H9 (cell line): ENCODE measurements around the gene SERPINE2. TPM values are rescaled to one million over a fixed set of nuclear protein-coding genes. Genes with fewer than 3 reads are reported as not detected.

Experiments
- DNase-seq: peaks from one replicate; pipeline ENCODE4 v3.0.0-alpha.2; 2017
- H2AFZ ChIP-seq: one replicate; pipeline ENCODE4 v1.6.1; 2013; ENCODE audit warnings: mild to moderate bottlenecking, low read length, control low read depth, moderate library complexity
- H2AK5ac ChIP-seq: 2 replicates; pipeline ENCODE4 v1.6.1; 2013; ENCODE audit warnings: low read length, control low read depth, mixed read lengths; ENCODE audit not compliant: insufficient read length
- H2BK120ac ChIP-seq: one replicate; pipeline ENCODE4 v1.6.1; 2013; ENCODE audit warnings: low read depth, mild to moderate bottlenecking, low read length, control low read depth, inconsistent platforms; ENCODE audit not compliant: poor library complexity, severe bottlenecking
- H2BK12ac ChIP-seq: 2 replicates; pipeline ENCODE4 v1.6.1; 2013; ENCODE audit warnings: low read length, control low read depth, mixed read lengths, low read depth; ENCODE audit not compliant: insufficient read length
- H2BK15ac ChIP-seq: 2 replicates; pipeline ENCODE4 v1.6.1; 2013; ENCODE audit warnings: low read depth, low read length, control low read depth
- H2BK20ac ChIP-seq: one replicate; pipeline ENCODE4 v1.6.1; 2013; ENCODE audit warnings: low read depth, mild to moderate bottlenecking, low read length, control low read depth, inconsistent platforms; ENCODE audit not compliant: poor library complexity, severe bottlenecking
- H2BK5ac ChIP-seq: 2 replicates; pipeline ENCODE4 v1.6.1; 2013; ENCODE audit warnings: low read length, control low read depth, mixed read lengths; ENCODE audit not compliant: insufficient read length
- H3K14ac ChIP-seq: 2 replicates; pipeline ENCODE4 v1.6.1; 2013; ENCODE audit warnings: low read length, control low read depth; ENCODE audit not compliant: insufficient read depth
- H3K18ac ChIP-seq: 2 replicates; pipeline ENCODE4 v1.6.1; 2013; ENCODE audit warnings: low read depth, mild to moderate bottlenecking, mixed read lengths, low read length, control low read depth; ENCODE audit not compliant: insufficient read length
- H3K23ac ChIP-seq: 2 replicates; pipeline ENCODE4 v1.6.1; 2013; ENCODE audit warnings: low read length, control low read depth, mixed read lengths, low read depth; ENCODE audit not compliant: insufficient read length
- H3K23me2 ChIP-seq: 2 replicates; pipeline ENCODE4 v1.6.1; 2013; ENCODE audit warnings: low read depth, mild to moderate bottlenecking, mixed read lengths, low read length, control low read depth; ENCODE audit not compliant: insufficient read length, poor library complexity, severe bottlenecking
- H3K27ac ChIP-seq: 2 replicates; pipeline ENCODE4 v1.5.1; 2013; ENCODE audit warnings: low read length, control low read depth, mixed read lengths, low read depth; ENCODE audit not compliant: insufficient read length
- H3K27me3 ChIP-seq: 2 replicates; pipeline ENCODE4 v1.6.1; 2013; ENCODE audit warnings: low read length, control low read depth, inconsistent platforms; ENCODE audit not compliant: insufficient read depth
- H3K4ac ChIP-seq: 2 replicates; pipeline ENCODE4 v1.6.1; 2013; ENCODE audit warnings: low read depth, mild to moderate bottlenecking, control low read depth, inconsistent platforms, low read length, moderate library complexity
- H3K4me1 ChIP-seq: 2 replicates; pipeline ENCODE4 v1.6.1; 2013; ENCODE audit warnings: low read length, control low read depth, inconsistent platforms; ENCODE audit not compliant: insufficient read depth
- H3K4me2 ChIP-seq: 2 replicates; pipeline ENCODE4 v1.6.1; 2013; ENCODE audit warnings: low read length, control low read depth, mixed read lengths; ENCODE audit not compliant: insufficient read length, insufficient read depth
- H3K56ac ChIP-seq: 2 replicates; pipeline ENCODE4 v1.6.1; 2013; ENCODE audit warnings: low read depth, mild to moderate bottlenecking, mixed read lengths, low read length, control low read depth; ENCODE audit not compliant: insufficient read length
- H3K79me1 ChIP-seq: 2 replicates; pipeline ENCODE4 v1.6.1; 2013; ENCODE audit warnings: low read depth, mild to moderate bottlenecking, moderate library complexity, low read length, control low read depth, inconsistent platforms; ENCODE audit not compliant: insufficient read depth, poor library complexity, severe bottlenecking
- H3K79me2 ChIP-seq: 2 replicates; pipeline ENCODE4 v1.6.1; 2013; ENCODE audit warnings: low read length, control low read depth, inconsistent platforms; ENCODE audit not compliant: insufficient read depth
- H3K9ac ChIP-seq: 2 replicates; pipeline ENCODE4 v1.6.1; 2013; ENCODE audit warnings: low read length, control low read depth, mixed read lengths; ENCODE audit not compliant: insufficient read length; ENCODE audit errors: extremely low read depth
- H3K9me3 ChIP-seq: one replicate; pipeline ENCODE4 v1.6.1; 2013; ENCODE audit warnings: low read depth, low read length, inconsistent platforms; ENCODE audit not compliant: control insufficient read depth
- H3T11ph ChIP-seq: one replicate; pipeline ENCODE4 v1.6.1; 2013; ENCODE audit warnings: mild to moderate bottlenecking, low read length, control low read depth, inconsistent platforms
- H4K20me1 ChIP-seq: one replicate; pipeline ENCODE4 v1.6.1; 2013; ENCODE audit not compliant: control insufficient read depth, insufficient read length, insufficient read depth
- H4K5ac ChIP-seq: 2 replicates; pipeline ENCODE4 v1.6.1; 2013; ENCODE audit warnings: low read depth, mild to moderate bottlenecking, mixed read lengths, low read length, control low read depth; ENCODE audit not compliant: insufficient read length
- H4K8ac ChIP-seq: replicated peaks from 2 replicates; pipeline ENCODE4 v1.6.1; 2013; ENCODE audit warnings: low read length, control low read depth, mixed read lengths, low read depth; ENCODE audit not compliant: insufficient read length
- H4K91ac ChIP-seq: 2 replicates; pipeline ENCODE4 v1.6.1; 2013; ENCODE audit warnings: low read depth, mild to moderate bottlenecking, moderate library complexity, mixed read lengths, low read length, control low read depth; ENCODE audit not compliant: insufficient read length
- H3K27ac Mint-ChIP-seq, 3 experiments: 2 replicates in 2 of 3; 3 replicates in 1 of 3; pipeline ENCODE4 v1.8.0; 2020 to 2021; ENCODE audit warnings: mixed read lengths in 3 of 3, mild to moderate bottlenecking in 1 of 3, moderate library complexity in 1 of 3
- H3K27me3 Mint-ChIP-seq: 2 replicates; pipeline ENCODE4 v1.8.0; 2021; ENCODE audit warnings: low read depth, mild to moderate bottlenecking, moderate library complexity, mixed read lengths
- H3K36me3 Mint-ChIP-seq, 3 experiments: 2 replicates in 2 of 3; 3 replicates in 1 of 3; pipeline ENCODE4 v1.8.0; 2020 to 2021; ENCODE audit warnings: low read depth in 3 of 3, mixed read lengths in 3 of 3; ENCODE audit not compliant: insufficient read depth in 1 of 3
- H3K4me1 Mint-ChIP-seq, 2 experiments: 2 replicates each; pipeline ENCODE4 v1.8.0; 2020; ENCODE audit warnings: mixed read lengths in 2 of 2
- H3K4me3 Mint-ChIP-seq, 2 experiments: 2 replicates in 1 of 2; 3 replicates in 1 of 2; pipeline ENCODE4 v1.8.0; 2020 to 2021; ENCODE audit warnings: mild to moderate bottlenecking in 2 of 2, mixed read lengths in 2 of 2, moderate library complexity in 1 of 2
- H3K9me3 Mint-ChIP-seq, 2 experiments: 2 replicates in 1 of 2; 3 replicates in 1 of 2; pipeline ENCODE4 v1.8.0; 2020; ENCODE audit warnings: mild to moderate bottlenecking in 2 of 2, mixed read lengths in 2 of 2, moderate library complexity in 1 of 2
- WGBS: extraction: QIAGEN DNeasy Blood & Tissue Kit; methylation state at CpG from one replicate; pipeline ENCODE4 v1.1.7; 2013; ENCODE audit warnings: missing lambda C conversion rate, low lambda C conversion rate, mixed read lengths; ENCODE audit not compliant: insufficient read length; ENCODE audit errors: extremely low coverage; 5-methylcytosine and 5-hydroxymethylcytosine counted together
- total RNA-seq: library from RNA; stranded (reverse); gene quantifications from 2 replicates; pipeline ENCODE4 v1.2.1, GENCODE V29; 2021
- TF ChIP-seq, protein P1 (sequence below): fragments of 200-600 bp; sonication (generic); conservative IDR thresholded peaks from 3 replicates; pipeline ENCODE4 v1.8.0; 2021; ENCODE audit warnings: antibody characterized with exemption, mild to moderate bottlenecking

SERPINE2 gene
- total RNA-seq, 1 experiment from 2014 or later: 40.0 TPM

DNA sequence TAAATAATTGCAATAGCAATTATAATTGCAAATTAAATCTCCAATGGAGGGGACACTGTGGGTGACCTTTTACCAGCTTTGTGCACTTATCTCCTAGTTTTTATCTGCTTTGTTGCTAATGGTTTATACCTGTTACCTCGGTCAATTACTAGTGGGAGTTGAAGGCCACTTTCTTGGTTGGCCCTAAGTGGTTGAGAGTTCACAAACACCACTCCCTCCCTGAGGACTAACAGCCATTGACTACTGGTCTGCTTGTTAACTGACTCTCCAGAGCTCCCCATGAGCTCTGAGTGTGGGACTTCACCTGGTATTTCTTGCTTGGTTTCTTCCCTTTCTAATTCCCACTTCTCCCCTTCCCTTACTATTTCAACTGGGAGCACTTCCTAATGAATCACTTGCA, 27.2 kb downstream of the SERPINE2 start:
- Mint-ChIP-seq H3K4me1 (peaks cover 28 to 32% of the 10 kb centered on the region in 2 experiments), H3K27me3 (no peaks in the 10 kb centered on the region), H3K4me3 (no peak overlapping the region), H3K27ac (no peak overlapping the region), H3K36me3 (no peaks in the 10 kb centered on the region), H3K9me3 (no peaks in the 10 kb centered on the region)
- Histone ChIP-seq H2BK5ac (no peak overlapping the region), H3K9me3 (no peaks in the 10 kb centered on the region), H2BK15ac (no peak overlapping the region), H3K56ac (no peak overlapping the region), H4K91ac (no peak overlapping the region), H2BK12ac (no peak overlapping the region), H3T11ph (no peak overlapping the region), H4K5ac (no peak overlapping the region), H3K79me1 (no peaks in the 10 kb centered on the region), H2BK120ac (no peak overlapping the region), H3K27me3 (no peaks in the 10 kb centered on the region), H3K4ac (no peak overlapping the region), H4K20me1 (no peaks in the 10 kb centered on the region), H3K4me1 (peaks cover 6% of the 10 kb centered on the region; the same call in 1 of the 2 replicates), H3K23me2 (peaks cover 3% of the 10 kb centered on the region), H2AK5ac (no peak overlapping the region), H3K27ac (no peak overlapping the region), H3K14ac (no peak overlapping the region), H3K18ac (no peak overlapping the region), H3K9ac (no peak overlapping the region), H3K79me2 (no peaks in the 10 kb centered on the region), H4K8ac (no peak overlapping the region), H2AFZ (no peak overlapping the region), H2BK20ac (no peak overlapping the region), H3K23ac (no peak overlapping the region), H3K4me2 (no peak overlapping the region)
- DNase-seq: no peak
- WGBS: no CpG with 5 or more reads among the region's 1 CpG
- TF ChIP-seq, protein P1, sequence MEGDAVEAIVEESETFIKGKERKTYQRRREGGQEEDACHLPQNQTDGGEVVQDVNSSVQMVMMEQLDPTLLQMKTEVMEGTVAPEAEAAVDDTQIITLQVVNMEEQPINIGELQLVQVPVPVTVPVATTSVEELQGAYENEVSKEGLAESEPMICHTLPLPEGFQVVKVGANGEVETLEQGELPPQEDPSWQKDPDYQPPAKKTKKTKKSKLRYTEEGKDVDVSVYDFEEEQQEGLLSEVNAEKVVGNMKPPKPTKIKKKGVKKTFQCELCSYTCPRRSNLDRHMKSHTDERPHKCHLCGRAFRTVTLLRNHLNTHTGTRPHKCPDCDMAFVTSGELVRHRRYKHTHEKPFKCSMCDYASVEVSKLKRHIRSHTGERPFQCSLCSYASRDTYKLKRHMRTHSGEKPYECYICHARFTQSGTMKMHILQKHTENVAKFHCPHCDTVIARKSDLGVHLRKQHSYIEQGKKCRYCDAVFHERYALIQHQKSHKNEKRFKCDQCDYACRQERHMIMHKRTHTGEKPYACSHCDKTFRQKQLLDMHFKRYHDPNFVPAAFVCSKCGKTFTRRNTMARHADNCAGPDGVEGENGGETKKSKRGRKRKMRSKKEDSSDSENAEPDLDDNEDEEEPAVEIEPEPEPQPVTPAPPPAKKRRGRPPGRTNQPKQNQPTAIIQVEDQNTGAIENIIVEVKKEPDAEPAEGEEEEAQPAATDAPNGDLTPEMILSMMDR: no peak
